ENCODE results near the gene LMF2.

DNA sequence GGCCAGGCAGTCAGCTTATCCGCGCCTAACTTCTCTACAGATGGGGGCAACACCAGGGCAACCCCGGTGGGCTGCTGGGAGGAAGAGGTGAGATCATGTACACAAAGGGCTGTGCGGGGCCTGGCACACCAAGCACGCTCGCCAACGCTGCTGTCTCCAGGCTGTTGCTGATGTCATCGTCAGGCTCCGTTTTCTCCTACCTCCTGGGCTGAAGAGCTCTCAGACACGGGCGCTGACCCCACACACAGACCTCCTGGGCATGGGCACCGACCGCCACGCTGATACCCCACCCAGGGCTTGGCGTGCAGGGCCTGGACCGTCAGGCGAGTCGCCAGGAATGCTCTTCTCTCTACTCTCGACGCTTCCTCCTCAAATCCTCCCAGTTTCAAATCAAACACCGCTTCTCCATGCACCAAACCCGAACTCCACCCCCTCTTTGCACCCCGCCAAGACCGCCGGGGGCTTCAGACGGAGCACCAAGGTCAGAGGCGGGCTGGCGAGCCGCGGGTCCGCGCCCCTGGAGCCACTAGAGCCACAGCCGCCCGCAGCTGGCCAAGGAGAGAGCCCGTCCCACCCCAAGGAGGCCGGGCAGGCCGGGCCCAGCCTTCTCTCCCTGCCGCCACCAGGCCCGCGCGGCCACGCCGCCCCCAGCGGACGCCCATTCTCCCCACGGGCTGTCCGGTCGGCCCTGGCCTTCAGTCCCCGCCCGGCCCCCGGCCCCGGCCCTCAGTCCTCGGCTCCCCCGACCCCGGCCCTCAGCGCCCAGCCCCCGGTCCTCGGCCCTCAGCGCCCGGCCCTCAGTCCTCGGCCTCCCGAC is 33.4 kb downstream of the LMF2 start:
- TF ChIP-seq, protein P1, sequence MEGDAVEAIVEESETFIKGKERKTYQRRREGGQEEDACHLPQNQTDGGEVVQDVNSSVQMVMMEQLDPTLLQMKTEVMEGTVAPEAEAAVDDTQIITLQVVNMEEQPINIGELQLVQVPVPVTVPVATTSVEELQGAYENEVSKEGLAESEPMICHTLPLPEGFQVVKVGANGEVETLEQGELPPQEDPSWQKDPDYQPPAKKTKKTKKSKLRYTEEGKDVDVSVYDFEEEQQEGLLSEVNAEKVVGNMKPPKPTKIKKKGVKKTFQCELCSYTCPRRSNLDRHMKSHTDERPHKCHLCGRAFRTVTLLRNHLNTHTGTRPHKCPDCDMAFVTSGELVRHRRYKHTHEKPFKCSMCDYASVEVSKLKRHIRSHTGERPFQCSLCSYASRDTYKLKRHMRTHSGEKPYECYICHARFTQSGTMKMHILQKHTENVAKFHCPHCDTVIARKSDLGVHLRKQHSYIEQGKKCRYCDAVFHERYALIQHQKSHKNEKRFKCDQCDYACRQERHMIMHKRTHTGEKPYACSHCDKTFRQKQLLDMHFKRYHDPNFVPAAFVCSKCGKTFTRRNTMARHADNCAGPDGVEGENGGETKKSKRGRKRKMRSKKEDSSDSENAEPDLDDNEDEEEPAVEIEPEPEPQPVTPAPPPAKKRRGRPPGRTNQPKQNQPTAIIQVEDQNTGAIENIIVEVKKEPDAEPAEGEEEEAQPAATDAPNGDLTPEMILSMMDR (IDR thresholded peaks at IDR 0.05 in 2 of 3, conservative IDR thresholded peaks at IDR 0.05 in 1 of 3; ENCODE audit: borderline replicate concordance in 1 of 3, insufficient read depth in 1 of 3, low read depth in 2 of 3, low read length in 2 of 3) = no peak
- TF ChIP-seq, protein P2, sequence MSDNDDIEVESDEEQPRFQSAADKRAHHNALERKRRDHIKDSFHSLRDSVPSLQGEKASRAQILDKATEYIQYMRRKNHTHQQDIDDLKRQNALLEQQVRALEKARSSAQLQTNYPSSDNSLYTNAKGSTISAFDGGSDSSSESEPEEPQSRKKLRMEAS (IDR thresholded peaks at IDR 0.05) = no peak
- no peak for TF ChIP-seq POLR2A (IDR thresholded peaks at IDR 0.05; ENCODE audit: borderline replicate concordance, extremely low read depth, insufficient read depth, insufficient read length)
- TF ChIP-seq EZH2phosphoT487 (IDR thresholded peaks at IDR 0.05; ENCODE audit: borderline replicate concordance) = no peak
- no peak for TF ChIP-seq EGR1 (IDR thresholded peaks at IDR 0.05; ENCODE audit: low read depth)
- TF ChIP-seq CEBPB (IDR thresholded peaks at IDR 0.05; ENCODE audit: low read depth) = no peak
